ENCODE data around the gene AP2B1.

AP2B1 gene

GRCh38 chr17:35745246-35745645 is 158.1 kb downstream of the AP2B1 start:
- Histone ChIP-seq H3K27ac (no peak overlapping the region), H3K9me3 (ENCODE audit: severe bottlenecking) (no peaks in the 10 kb centered on the region), H3K4me3 (ENCODE audit: low read depth, low read length) (no peak overlapping the region), H3K27me3 (ENCODE audit: insufficient read depth, low read depth, severe bottlenecking) (peaks cover 3% of the 10 kb centered on the region), H3K36me3 (no peaks in the 10 kb centered on the region)
- no peak for TF ChIP-seq CTCF (IDR thresholded peaks at IDR 0.05; ENCODE audit: low read depth, low read length)
- no peak for DNase-seq

- no peak for DNase-seq
- H3K4me3 ChIP-seq (ENCODE audit: low read depth, low read length): no peak overlapping the region
- H3K36me3 ChIP-seq: no peaks in the 10 kb centered on the region
- H3K27me3 ChIP-seq (ENCODE audit: insufficient read depth, low read depth, severe bottlenecking): peaks cover 3% of the 10 kb centered on the region
- H3K9me3 ChIP-seq (ENCODE audit: severe bottlenecking): no peaks in the 10 kb centered on the region
- no peak for TF ChIP-seq CTCF (IDR thresholded peaks at IDR 0.05; ENCODE audit: low read depth, low read length)
- no peak overlapping the region for H3K27ac ChIP-seq
These were observed 158.7 kb downstream of the AP2B1 start for GRCh38 chr17:35745749-35746320.

GRCh38 chr17:35747540-35748017 is 160.5 kb downstream of the AP2B1 start:
- DNase-seq: peak; percentile 78
- H3K9me3 ChIP-seq (ENCODE audit: severe bottlenecking): no peaks in the 10 kb centered on the region
- no peaks in the 10 kb centered on the region for H3K27me3 ChIP-seq (ENCODE audit: insufficient read depth, low read depth, severe bottlenecking)
- TF ChIP-seq CTCF (IDR thresholded peaks at IDR 0.05; ENCODE audit: low read depth, low read length): peak; percentile 90
- H3K4me3 ChIP-seq (ENCODE audit: low read depth, low read length): no peak overlapping the region
- H3K36me3 ChIP-seq: no peaks in the 10 kb centered on the region
- no peak overlapping the region for H3K27ac ChIP-seq

- Histone ChIP-seq H3K9me3 (ENCODE audit: severe bottlenecking) (no peaks in the 10 kb centered on the region), H3K27me3 (ENCODE audit: insufficient read depth, low read depth, severe bottlenecking) (no peaks in the 10 kb centered on the region), H3K4me3 (ENCODE audit: low read depth, low read length) (no peak overlapping the region), H3K36me3 (no peaks in the 10 kb centered on the region), H3K27ac (no peak overlapping the region)
- DNase-seq: no peak
- TF ChIP-seq CTCF (IDR thresholded peaks at IDR 0.05; ENCODE audit: low read depth, low read length): no peak
These were observed 161.3 kb downstream of the AP2B1 start for GRCh38 chr17:35748341-35748841.

- Histone ChIP-seq H3K27ac (no peak overlapping the region), H3K27me3 (ENCODE audit: insufficient read depth, low read depth, severe bottlenecking) (no peaks in the 10 kb centered on the region), H3K9me3 (ENCODE audit: severe bottlenecking) (no peaks in the 10 kb centered on the region), H3K4me3 (ENCODE audit: low read depth, low read length) (no peak overlapping the region), H3K36me3 (no peaks in the 10 kb centered on the region)
- TF ChIP-seq CTCF (IDR thresholded peaks at IDR 0.05; ENCODE audit: low read depth, low read length): no peak
- DNase-seq: no peak
These were observed 161.9 kb downstream of the AP2B1 start for GRCh38 chr17:35748979-35749378.

All from WERI-Rb-1 (cell line).